Activated naive CD4-positive, alpha-beta T cell treated with anti-CD3 and anti-CD28 coated beads, Interleukin-2, amount 50 U/mL, for 24 hours (primary cell): ENCODE results near the gene LAPTM4A.

Source experiments
- H3K27ac Mint-ChIP-seq: one replicate; pipeline ENCODE4 v1.8.0; 2021; ENCODE audit warnings: mild to moderate bottlenecking, mixed read lengths
- H3K27me3 Mint-ChIP-seq: one replicate; pipeline ENCODE4 v1.8.0; 2021; ENCODE audit warnings: mixed read lengths
- H3K36me3 Mint-ChIP-seq: one replicate; pipeline ENCODE4 v1.8.0; 2021; ENCODE audit warnings: mixed read lengths
- H3K4me1 Mint-ChIP-seq: one replicate; pipeline ENCODE4 v1.8.0; 2021; ENCODE audit warnings: mixed read lengths
- H3K4me3 Mint-ChIP-seq: one replicate; pipeline ENCODE4 v1.8.0; 2021; ENCODE audit warnings: mild to moderate bottlenecking, mixed read lengths
- H3K9me3 Mint-ChIP-seq: one replicate; pipeline ENCODE4 v1.8.0; 2021; ENCODE audit warnings: mixed read lengths

The LAPTM4A gene

GRCh38 chr2:20023688-20024087, 27.7 kb downstream of the LAPTM4A start:
- Mint-ChIP-seq H3K4me1 (no peaks in the 10 kb centered on the region), H3K27me3 (no peaks in the 10 kb centered on the region), H3K27ac (no peak overlapping the region), H3K36me3 (peaks cover 12% of the 10 kb centered on the region), H3K4me3 (no peak overlapping the region), H3K9me3 (peaks cover 12% of the 10 kb centered on the region)

GRCh38 chr2:20021405-20022009, 29.9 kb downstream of the LAPTM4A start:
- no peak overlapping the region for H3K27ac Mint-ChIP-seq
- no peaks in the 10 kb centered on the region for H3K4me1 Mint-ChIP-seq

GRCh38 chr2:20019747-20020146, 31.7 kb downstream of the LAPTM4A start:
- Mint-ChIP-seq H3K36me3 (peaks cover 7% of the 10 kb centered on the region), H3K9me3 (peaks cover 12% of the 10 kb centered on the region), H3K4me3 (no peak overlapping the region), H3K27me3 (no peaks in the 10 kb centered on the region), H3K4me1 (no peaks in the 10 kb centered on the region), H3K27ac (no peak overlapping the region)

More at GRCh38 chr2:20021405-20022009, 29.9 kb downstream of the LAPTM4A start:
- peaks cover 7% of the 10 kb centered on the region for H3K36me3 Mint-ChIP-seq
- H3K27me3 Mint-ChIP-seq: no peaks in the 10 kb centered on the region
- H3K9me3 Mint-ChIP-seq: peaks cover 12% of the 10 kb centered on the region
- H3K4me3 Mint-ChIP-seq: no peak overlapping the region

GRCh38 chr2:20018601-20019152, 32.8 kb downstream of the LAPTM4A start:
- Mint-ChIP-seq H3K4me3 (no peak overlapping the region), H3K9me3 (peaks cover 12% of the 10 kb centered on the region), H3K27ac (no peak overlapping the region), H3K36me3 (peaks cover 9% of the 10 kb centered on the region), H3K4me1 (no peaks in the 10 kb centered on the region), H3K27me3 (peaks cover 8% of the 10 kb centered on the region)

GRCh38 chr2:20016346-20016745, 35.1 kb downstream of the LAPTM4A start:
- H3K27me3 Mint-ChIP-seq: peaks cover 23% of the 10 kb centered on the region
- peaks cover 5% of the 10 kb centered on the region for H3K4me1 Mint-ChIP-seq
- H3K9me3 Mint-ChIP-seq: no peaks in the 10 kb centered on the region
- no peak overlapping the region for H3K27ac Mint-ChIP-seq
- no peak overlapping the region for H3K4me3 Mint-ChIP-seq
- peaks cover 3% of the 10 kb centered on the region for H3K36me3 Mint-ChIP-seq

GRCh38 chr2:20015482-20016083, 35.8 kb downstream of the LAPTM4A start:
- H3K27me3 Mint-ChIP-seq: peaks cover 30% of the 10 kb centered on the region
- no peak overlapping the region for H3K27ac Mint-ChIP-seq
- H3K9me3 Mint-ChIP-seq: no peaks in the 10 kb centered on the region
- H3K36me3 Mint-ChIP-seq: peaks cover 3% of the 10 kb centered on the region
- peaks cover 5% of the 10 kb centered on the region for H3K4me1 Mint-ChIP-seq
- no peak overlapping the region for H3K4me3 Mint-ChIP-seq

GRCh38 chr2:20013126-20013849, 38.1 kb downstream of the LAPTM4A start:
- Mint-ChIP-seq H3K9me3 (no peaks in the 10 kb centered on the region), H3K27ac (no peak overlapping the region), H3K4me3 (peak overlapping the region; percentile 75), H3K36me3 (peaks cover 2% of the 10 kb centered on the region), H3K27me3 (peaks cover 35% of the 10 kb centered on the region), H3K4me1 (peaks cover 5% of the 10 kb centered on the region)

GRCh38 chr2:20012282-20013125, 38.9 kb downstream of the LAPTM4A start, which contains the start of gene MATN3:
Gene MATN3, minus strand, starts transcription at chr2:20012668. Its CDS starts 37 bp downstream, at chr2:20012631.
- H3K27ac Mint-ChIP-seq: no peak within 1 kb of the TSS
- H3K4me1 Mint-ChIP-seq: peaks cover 5% of the 10 kb centered on the region
- no peaks in the 10 kb centered on the region for H3K9me3 Mint-ChIP-seq
- peaks cover 37% of the 10 kb centered on the region for H3K27me3 Mint-ChIP-seq
- peak within 1 kb of the TSS; percentile 75 for H3K4me3 Mint-ChIP-seq
- peaks cover 2% of the 10 kb centered on the region for H3K36me3 Mint-ChIP-seq

- H3K27me3 Mint-ChIP-seq: peaks cover 38% of the 10 kb centered on the region
- peak overlapping the region; percentile 62 for H3K4me3 Mint-ChIP-seq
- H3K9me3 Mint-ChIP-seq: no peaks in the 10 kb centered on the region
- no peak overlapping the region for H3K27ac Mint-ChIP-seq
- H3K36me3 Mint-ChIP-seq: peaks cover 2% of the 10 kb centered on the region
- peaks cover 5% of the 10 kb centered on the region for H3K4me1 Mint-ChIP-seq
Observed at GRCh38 chr2:20012032-20012281, 39.5 kb downstream of the LAPTM4A start.

- peak overlapping the region; percentile 62 for H3K4me3 Mint-ChIP-seq
Observed at GRCh38 chr2:20011276-20012031, 40.0 kb downstream of the LAPTM4A start.

GRCh38 chr2:20008703-20009102, 42.7 kb downstream of the LAPTM4A start:
- H3K4me3 Mint-ChIP-seq: no peak overlapping the region
- peaks cover 32% of the 10 kb centered on the region for H3K27me3 Mint-ChIP-seq
- peaks cover 5% of the 10 kb centered on the region for H3K4me1 Mint-ChIP-seq
- H3K27ac Mint-ChIP-seq: no peak overlapping the region
- H3K36me3 Mint-ChIP-seq: no peaks in the 10 kb centered on the region
- H3K9me3 Mint-ChIP-seq: no peaks in the 10 kb centered on the region

More at GRCh38 chr2:20011276-20012031, 40.0 kb downstream of the LAPTM4A start:
- H3K27me3 Mint-ChIP-seq: peaks cover 38% of the 10 kb centered on the region
- no peak overlapping the region for H3K27ac Mint-ChIP-seq
- peaks cover 5% of the 10 kb centered on the region for H3K4me1 Mint-ChIP-seq
- H3K9me3 Mint-ChIP-seq: no peaks in the 10 kb centered on the region
- H3K36me3 Mint-ChIP-seq: peaks cover 2% of the 10 kb centered on the region

GRCh38 chr2:20005891-20006470, 45.4 kb downstream of the LAPTM4A start:
- Mint-ChIP-seq H3K9me3 (no peaks in the 10 kb centered on the region), H3K27ac (no peak overlapping the region), H3K4me1 (no peaks in the 10 kb centered on the region), H3K27me3 (peaks cover 14% of the 10 kb centered on the region), H3K36me3 (no peaks in the 10 kb centered on the region), H3K4me3 (no peak overlapping the region)

- Mint-ChIP-seq H3K9me3 (no peaks in the 10 kb centered on the region), H3K36me3 (no peaks in the 10 kb centered on the region), H3K4me3 (no peak overlapping the region), H3K4me1 (no peaks in the 10 kb centered on the region), H3K27me3 (peaks cover 9% of the 10 kb centered on the region), H3K27ac (no peak overlapping the region)
Observed at GRCh38 chr2:20005067-20005627, 46.3 kb downstream of the LAPTM4A start.

- peaks cover 7% of the 10 kb centered on the region for H3K27me3 Mint-ChIP-seq
- H3K27ac Mint-ChIP-seq: no peak overlapping the region
- H3K9me3 Mint-ChIP-seq: no peaks in the 10 kb centered on the region
- H3K4me1 Mint-ChIP-seq: no peaks in the 10 kb centered on the region
- no peaks in the 10 kb centered on the region for H3K36me3 Mint-ChIP-seq
- no peak overlapping the region for H3K4me3 Mint-ChIP-seq
Observed at GRCh38 chr2:20001361-20001863, 50.0 kb downstream of the LAPTM4A start.
